Measurements from ENCODE around the gene SPRR4.
A peak's percentile ranks its signal among the peaks of the same experiment; 100 is the strongest.

The SPRR4 gene

GRCh38 chr1:152970495-152970894 is at the start of gene SPRR4:
Gene SPRR4, plus strand, starts transcription at chr1:152970648. Its CDS starts 1,243 bp downstream, at chr1:152971891.
- intact Hi-C loops (cut with DNase I): no loop called here
- peak in 1 of 42 donors; percentile 28 for DNase-seq

GRCh38 chr1:152924191-152924590 is 46.3 kb upstream of the SPRR4 start:
- peak in 3 of 42 donors; percentile 14 to 41 (median 24) for DNase-seq
- intact Hi-C loops (cut with DNase I): no loop called here

GRCh38 chr1:152926091-152926490 is 44.4 kb upstream of the SPRR4 start:
- DNase-seq: no peak
- intact Hi-C loops (cut with DNase I): no loop called here

- no peak for DNase-seq
- intact Hi-C loops (cut with DNase I): no loop called here
Measured at GRCh38 chr1:152928671-152929070, 41.8 kb upstream of the SPRR4 start.

- no peak for DNase-seq
- intact Hi-C loops (cut with DNase I): no loop called here
Measured at GRCh38 chr1:152932170-152932811, 38.2 kb upstream of the SPRR4 start.

- intact Hi-C loops (cut with DNase I): no loop called here
- no peak for DNase-seq
Measured at GRCh38 chr1:152933196-152933595, 37.3 kb upstream of the SPRR4 start.

GRCh38 chr1:152940614-152941013 is 29.8 kb upstream of the SPRR4 start:
- intact Hi-C loops (cut with DNase I): no loop called here
- no peak for DNase-seq

- intact Hi-C loops (cut with DNase I): no loop called here
Measured at GRCh38 chr1:152941037-152941711, 29.3 kb upstream of the SPRR4 start.

GRCh38 chr1:152942161-152942560 is 28.3 kb upstream of the SPRR4 start:
- intact Hi-C loops (cut with DNase I): no loop called here
- no peak for DNase-seq

More at GRCh38 chr1:152941037-152941711, 29.3 kb upstream of the SPRR4 start:
- DNase-seq: no peak

- intact Hi-C loops (cut with DNase I): no loop called here
- no peak for DNase-seq
Measured at GRCh38 chr1:152946248-152946647, 24.2 kb upstream of the SPRR4 start.

GRCh38 chr1:152946651-152947256 is 23.7 kb upstream of the SPRR4 start, which contains the start of gene SPRR5:
Gene SPRR5, plus strand, starts transcription at chr1:152947206. Its CDS starts 1,349 bp downstream, at chr1:152948555.
- DNase-seq: no peak
- intact Hi-C loops (cut with DNase I): no loop called here

GRCh38 chr1:152951711-152952110 is 18.7 kb upstream of the SPRR4 start:
- intact Hi-C loops (cut with DNase I): no loop called here
- peak in 1 of 42 donors; percentile 2 for DNase-seq

GRCh38 chr1:152953761-152954160 is 16.7 kb upstream of the SPRR4 start:
- intact Hi-C loops (cut with DNase I): no loop called here
- DNase-seq: no peak

- intact Hi-C loops (cut with DNase I): no loop called here
- no peak for DNase-seq
Measured at GRCh38 chr1:152954436-152954835, 16.0 kb upstream of the SPRR4 start.

GRCh38 chr1:152957561-152957960 is 12.9 kb upstream of the SPRR4 start:
- intact Hi-C loops (cut with DNase I): no loop called here
- DNase-seq: no peak

- DNase-seq: no peak
- intact Hi-C loops (cut with DNase I): no loop called here
Measured at GRCh38 chr1:152959273-152959672, 11.2 kb upstream of the SPRR4 start.

GRCh38 chr1:152959801-152960451 is 10.5 kb upstream of the SPRR4 start:
- intact Hi-C loops (cut with DNase I): no loop called here
- peak in 1 of 42 donors; percentile 1 for DNase-seq

- peak in 1 of 42 donors; percentile 5 for DNase-seq
- intact Hi-C loops (cut with DNase I): no loop called here
Measured at GRCh38 chr1:152960452-152961044, 9.9 kb upstream of the SPRR4 start.

GRCh38 chr1:152961226-152961891 is 9.1 kb upstream of the SPRR4 start:
- intact Hi-C loops (cut with DNase I): no loop called here
- DNase-seq: peak in 1 of 42 donors; percentile 1
